Measurements from ENCODE around the gene KIRREL1. TPM values are rescaled to one million over a fixed set of nuclear protein-coding genes. Genes with fewer than 3 reads are reported as not detected.

The KIRREL1 gene
- total and polyA plus RNA-seq, 4 donors = 15.3 to 102 (median 69.1) TPM

DNA sequence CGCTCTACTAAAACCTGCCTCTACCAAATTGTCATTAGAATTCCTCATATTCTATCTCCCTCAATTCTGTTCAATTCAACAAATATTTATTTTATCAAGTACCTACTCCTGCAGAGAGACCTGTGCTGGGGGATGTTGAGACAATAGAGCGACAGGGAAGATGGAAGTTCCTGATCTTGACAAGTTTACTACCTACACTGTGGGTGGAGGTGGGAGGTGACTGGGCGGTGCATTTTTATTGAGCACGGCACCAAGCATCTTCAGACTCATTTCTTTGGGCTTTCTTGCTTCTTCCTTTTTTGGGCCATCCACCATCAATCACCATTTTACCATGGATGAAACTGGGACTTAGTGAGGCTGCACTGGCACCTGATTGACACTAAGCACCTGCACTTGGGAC lies 61.3 kb downstream of the KIRREL1 start:
- Histone ChIP-seq H3K27ac (ENCODE audit: low read depth in 1 of 2, low read length in 2 of 2) (no peak overlapping the region), H3K9me3 (ENCODE audit: control insufficient read depth, low read length) (no peaks in the 10 kb centered on the region), H3K4me3 (ENCODE audit: low read length in 2 of 2) (no peak overlapping the region), H3K4me1 (ENCODE audit: control insufficient read depth in 1 of 2, insufficient read depth in 2 of 2, low read length in 2 of 2) (peaks cover 3 to 6% of the 10 kb centered on the region in 2 donors), H3K36me3 (ENCODE audit: control insufficient read depth in 1 of 2, insufficient read depth in 2 of 2, low read length in 1 of 2) (no peaks in the 10 kb centered on the region), H3K27me3 (ENCODE audit: control insufficient read depth in 1 of 2, insufficient read depth in 2 of 2, low read length in 1 of 2) (no peaks in the 10 kb centered on the region)
- DNase-seq = no peak
- intact Hi-C loops (cut with DNase I) = no loop called here
- 94 to 96% methylated on average over 4 of the region's 4 CpGs for WGBS, 2 donors
- no peak for ATAC-seq (ENCODE audit: low FRiP score)

DNA sequence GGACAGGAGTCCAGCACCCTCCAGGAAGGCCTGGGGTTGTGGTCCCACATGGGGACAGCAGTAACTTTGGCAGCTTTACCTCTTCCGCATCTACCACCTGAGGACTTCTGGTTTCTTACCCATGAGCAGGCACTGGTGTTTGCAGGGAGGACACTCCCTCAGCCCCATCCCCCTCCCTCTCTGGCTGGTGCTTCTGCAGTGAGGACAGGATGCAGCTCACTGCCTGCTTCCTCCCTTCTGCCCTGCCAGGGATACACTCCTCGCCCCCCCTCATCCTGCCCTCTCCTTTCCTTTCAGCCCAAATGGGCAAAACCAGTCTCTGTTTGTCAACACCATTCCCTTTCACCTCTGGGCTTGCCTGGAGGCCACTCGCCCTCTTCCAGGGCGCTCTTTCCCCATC lies 62.4 kb downstream of the KIRREL1 start:
- no peak for DNase-seq
- H3K4me3 ChIP-seq (ENCODE audit: low read length in 2 of 2) = no peak overlapping the region
- no peaks in the 10 kb centered on the region for H3K9me3 ChIP-seq (ENCODE audit: control insufficient read depth, low read length)
- no peak for ATAC-seq (ENCODE audit: low FRiP score)
- no peaks in the 10 kb centered on the region for H3K27me3 ChIP-seq (ENCODE audit: control insufficient read depth in 1 of 2, insufficient read depth in 2 of 2, low read length in 1 of 2)
- no peak overlapping the region for H3K27ac ChIP-seq (ENCODE audit: low read depth in 1 of 2, low read length in 2 of 2)
- intact Hi-C loops (cut with DNase I) = no loop called here
- H3K4me1 ChIP-seq (ENCODE audit: control insufficient read depth in 1 of 2, insufficient read depth in 2 of 2, low read length in 2 of 2) = peaks cover 0 to 2% of the 10 kb centered on the region in 2 donors
- H3K36me3 ChIP-seq (ENCODE audit: control insufficient read depth in 1 of 2, insufficient read depth in 2 of 2, low read length in 1 of 2) = no peaks in the 10 kb centered on the region
- WGBS, 2 donors = 74% methylated on average over 4 of the region's 4 CpGs

DNA sequence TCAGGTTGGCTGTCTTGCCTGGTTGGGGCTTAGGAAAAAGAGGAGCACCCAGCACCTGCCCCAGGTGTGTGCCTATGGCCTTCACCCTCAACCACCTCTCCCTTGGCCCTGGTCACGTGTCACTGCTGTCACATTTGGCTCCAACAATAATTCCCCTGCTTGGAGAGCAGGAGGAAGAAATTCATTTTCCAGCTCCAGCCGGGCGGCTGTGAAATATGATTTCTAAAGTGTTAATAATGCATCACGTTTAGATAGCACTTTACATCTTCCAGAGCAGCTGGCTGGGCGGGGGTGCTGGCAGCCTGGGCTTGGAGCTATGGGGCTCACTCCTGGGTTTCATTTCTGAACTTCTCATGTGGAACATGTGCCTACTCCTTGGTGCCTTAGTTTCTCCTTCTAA lies 63.1 kb downstream of the KIRREL1 start:
- intact Hi-C loops (cut with DNase I) = no loop called here
- Histone ChIP-seq H3K27ac (ENCODE audit: low read depth in 1 of 2, low read length in 2 of 2) (no peak overlapping the region), H3K4me1 (ENCODE audit: control insufficient read depth in 1 of 2, insufficient read depth in 2 of 2, low read length in 2 of 2) (peaks cover 0 to 2% of the 10 kb centered on the region in 2 donors), H3K36me3 (ENCODE audit: control insufficient read depth in 1 of 2, insufficient read depth in 2 of 2, low read length in 1 of 2) (no peaks in the 10 kb centered on the region), H3K4me3 (ENCODE audit: low read length in 2 of 2) (no peak overlapping the region), H3K27me3 (ENCODE audit: control insufficient read depth in 1 of 2, insufficient read depth in 2 of 2, low read length in 1 of 2) (no peaks in the 10 kb centered on the region), H3K9me3 (ENCODE audit: control insufficient read depth, low read length) (no peaks in the 10 kb centered on the region)
- DNase-seq = no peak
- no peak for ATAC-seq (ENCODE audit: low FRiP score)
- 30 to 45% methylated on average over 5 of the region's 5 CpGs for WGBS, 2 donors

DNA sequence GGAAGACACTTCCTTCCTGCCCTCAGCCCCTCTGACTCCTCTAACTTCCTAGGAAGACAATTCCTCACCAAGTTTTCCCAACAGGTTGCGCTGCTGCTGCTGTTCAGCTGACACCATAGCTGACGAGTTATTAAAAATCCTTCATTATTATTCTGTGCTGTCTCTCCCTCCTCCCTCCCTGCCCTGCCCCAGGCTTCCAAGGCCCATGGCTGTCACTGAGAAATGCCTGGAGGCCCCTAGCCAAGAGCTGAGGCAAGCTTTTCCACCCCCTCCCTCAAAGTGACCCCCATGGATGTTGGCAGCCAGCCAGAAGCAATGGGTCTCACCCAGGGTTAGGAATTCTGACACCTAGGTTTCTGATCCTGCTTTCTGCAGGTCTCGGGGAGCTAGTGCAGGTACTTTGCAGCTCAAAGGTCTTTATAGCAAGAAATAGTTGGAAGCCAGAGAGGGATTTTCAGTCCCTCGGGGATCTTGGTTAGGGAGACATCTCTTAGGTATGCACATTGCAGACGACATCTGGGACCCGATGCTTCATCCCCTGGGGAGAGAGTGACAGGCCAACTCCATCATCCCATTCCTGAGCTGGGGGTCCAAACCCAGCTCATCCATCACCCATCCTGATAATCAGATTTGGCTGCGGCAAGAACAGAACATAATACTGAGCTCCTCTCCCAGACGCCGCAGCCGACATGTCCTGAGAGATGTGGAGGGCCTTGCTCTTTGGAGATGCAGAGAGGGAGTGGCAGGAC lies 65.0 kb downstream of the KIRREL1 start:
- H3K27me3 ChIP-seq (ENCODE audit: control insufficient read depth in 1 of 2, insufficient read depth in 2 of 2, low read length in 1 of 2) = no peaks in the 10 kb centered on the region
- peaks cover 0 to 2% of the 10 kb centered on the region in 2 donors for H3K4me1 ChIP-seq (ENCODE audit: control insufficient read depth in 1 of 2, insufficient read depth in 2 of 2, low read length in 2 of 2)
- intact Hi-C loops (cut with DNase I) = no loop called here
- DNase-seq = no peak
- no peak overlapping the region for H3K27ac ChIP-seq (ENCODE audit: low read depth in 1 of 2, low read length in 2 of 2)
- no peak overlapping the region for H3K4me3 ChIP-seq (ENCODE audit: low read length in 2 of 2)
- WGBS, 2 donors = 59 to 61% methylated on average over 10 of the region's 10 CpGs
- ATAC-seq (ENCODE audit: low FRiP score) = no peak
- H3K9me3 ChIP-seq (ENCODE audit: control insufficient read depth, low read length) = no peaks in the 10 kb centered on the region
- no peaks in the 10 kb centered on the region for H3K36me3 ChIP-seq (ENCODE audit: control insufficient read depth in 1 of 2, insufficient read depth in 2 of 2, low read length in 1 of 2)

DNA sequence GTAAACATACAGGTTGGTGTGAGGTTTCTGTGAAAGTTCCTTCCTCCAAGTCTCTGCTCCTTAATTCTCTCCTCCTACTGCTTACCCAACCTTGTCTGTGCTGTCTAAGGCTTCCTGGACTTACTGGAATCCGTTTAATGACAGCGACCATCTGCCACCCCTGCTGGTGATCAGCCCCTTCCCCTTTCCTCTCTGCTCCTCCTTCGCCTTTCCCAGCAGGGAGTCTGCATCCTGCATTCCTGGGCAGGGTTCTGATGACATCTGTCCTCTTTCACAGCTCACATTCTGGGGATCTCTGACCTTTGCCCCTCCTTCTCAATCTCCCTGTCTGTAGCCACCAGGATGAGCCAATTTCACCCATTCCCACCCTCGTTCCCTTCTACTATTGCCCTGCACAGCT lies 66.5 kb downstream of the KIRREL1 start:
- intact Hi-C loops (cut with DNase I) = no loop called here
- peaks cover 0 to 2% of the 10 kb centered on the region in 2 donors for H3K4me1 ChIP-seq (ENCODE audit: control insufficient read depth in 1 of 2, insufficient read depth in 2 of 2, low read length in 2 of 2)
- WGBS, 2 donors = 48 to 54% methylated on average over 4 of the region's 4 CpGs

DNA sequence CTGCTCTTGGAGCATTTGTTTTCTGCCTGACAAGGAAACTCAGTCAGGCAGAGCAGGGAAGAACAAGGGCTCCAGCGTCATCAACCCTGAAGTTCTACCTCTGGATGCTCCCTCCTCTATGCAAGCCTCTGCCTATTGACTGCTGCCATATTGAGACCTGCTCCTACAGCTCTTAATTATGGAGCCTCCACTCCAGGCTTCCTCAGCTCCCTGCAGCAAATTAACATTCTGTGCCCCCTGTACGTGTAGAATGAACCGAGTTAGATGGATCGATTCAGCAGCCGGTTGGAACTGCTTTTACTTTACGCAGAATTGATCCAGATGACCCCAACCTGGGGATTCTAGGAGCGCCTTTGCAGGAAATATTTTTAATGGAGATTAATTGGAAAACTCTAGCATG lies 68.7 kb downstream of the KIRREL1 start:
- Histone ChIP-seq H3K4me3 (ENCODE audit: low read length in 2 of 2) (no peak overlapping the region), H3K27ac (ENCODE audit: low read depth in 1 of 2, low read length in 2 of 2) (no peak overlapping the region), H3K27me3 (ENCODE audit: control insufficient read depth in 1 of 2, insufficient read depth in 2 of 2, low read length in 1 of 2) (no peaks in the 10 kb centered on the region), H3K9me3 (ENCODE audit: control insufficient read depth, low read length) (no peaks in the 10 kb centered on the region), H3K36me3 (ENCODE audit: control insufficient read depth in 1 of 2, insufficient read depth in 2 of 2, low read length in 1 of 2) (no peaks in the 10 kb centered on the region), H3K4me1 (ENCODE audit: control insufficient read depth in 1 of 2, insufficient read depth in 2 of 2, low read length in 2 of 2) (peaks cover 0 to 2% of the 10 kb centered on the region in 2 donors)
- 78 to 84% methylated on average over 7 of the region's 7 CpGs for WGBS, 2 donors
- intact Hi-C loops (cut with DNase I) = no loop called here
- DNase-seq (no peak), ATAC-seq (ENCODE audit: low FRiP score) (no peak)

More for the DNA sequence above, 66.5 kb downstream of the KIRREL1 start:
- Histone ChIP-seq H3K36me3 (ENCODE audit: control insufficient read depth in 1 of 2, insufficient read depth in 2 of 2, low read length in 1 of 2) (no peaks in the 10 kb centered on the region), H3K9me3 (ENCODE audit: control insufficient read depth, low read length) (no peaks in the 10 kb centered on the region), H3K27ac (ENCODE audit: low read depth in 1 of 2, low read length in 2 of 2) (no peak overlapping the region), H3K4me3 (ENCODE audit: low read length in 2 of 2) (no peak overlapping the region), H3K27me3 (ENCODE audit: control insufficient read depth in 1 of 2, insufficient read depth in 2 of 2, low read length in 1 of 2) (no peaks in the 10 kb centered on the region)
- no peak for ATAC-seq (ENCODE audit: low FRiP score)
- no peak for DNase-seq

DNA sequence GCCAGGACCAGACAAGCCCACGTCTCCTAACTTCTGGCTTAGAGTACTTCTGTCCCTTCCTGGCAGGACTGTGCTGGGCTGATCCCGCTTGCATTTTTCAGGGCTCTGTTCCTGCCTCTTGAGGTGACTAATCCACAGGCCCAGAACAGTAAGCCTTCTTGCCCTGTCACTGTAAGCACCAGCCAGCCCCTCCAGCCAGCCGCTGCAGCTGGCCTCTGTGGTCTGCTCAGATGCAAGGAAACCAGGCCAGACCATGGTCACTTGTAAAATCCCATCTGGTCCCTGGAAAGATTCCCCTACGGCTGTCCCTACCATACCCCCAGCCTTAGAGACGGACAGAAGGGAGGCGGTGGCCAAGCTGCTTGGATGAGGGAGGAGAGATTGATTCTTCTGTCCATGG lies 74.2 kb downstream of the KIRREL1 start:
- peak; percentile 61 for ATAC-seq (ENCODE audit: low FRiP score)
- intact Hi-C loops (cut with DNase I) = no loop called here
- peak in 1 of 2 donors; percentile 59 for DNase-seq
- no peaks in the 10 kb centered on the region for H3K4me1 ChIP-seq (ENCODE audit: control insufficient read depth in 1 of 2, insufficient read depth in 2 of 2, low read length in 2 of 2)
- 21 to 22% methylated on average over 6 of the region's 6 CpGs for WGBS, 2 donors
- no peaks in the 10 kb centered on the region for H3K27me3 ChIP-seq (ENCODE audit: control insufficient read depth in 1 of 2, insufficient read depth in 2 of 2, low read length in 1 of 2)
- peak overlapping the region in 1 of 2 donors; percentile 47 for H3K27ac ChIP-seq (ENCODE audit: low read depth in 1 of 2, low read length in 2 of 2)
- no peaks in the 10 kb centered on the region for H3K9me3 ChIP-seq (ENCODE audit: control insufficient read depth, low read length)
- H3K4me3 ChIP-seq (ENCODE audit: low read length in 2 of 2) = no peak overlapping the region
- no peaks in the 10 kb centered on the region for H3K36me3 ChIP-seq (ENCODE audit: control insufficient read depth in 1 of 2, insufficient read depth in 2 of 2, low read length in 1 of 2)

DNA sequence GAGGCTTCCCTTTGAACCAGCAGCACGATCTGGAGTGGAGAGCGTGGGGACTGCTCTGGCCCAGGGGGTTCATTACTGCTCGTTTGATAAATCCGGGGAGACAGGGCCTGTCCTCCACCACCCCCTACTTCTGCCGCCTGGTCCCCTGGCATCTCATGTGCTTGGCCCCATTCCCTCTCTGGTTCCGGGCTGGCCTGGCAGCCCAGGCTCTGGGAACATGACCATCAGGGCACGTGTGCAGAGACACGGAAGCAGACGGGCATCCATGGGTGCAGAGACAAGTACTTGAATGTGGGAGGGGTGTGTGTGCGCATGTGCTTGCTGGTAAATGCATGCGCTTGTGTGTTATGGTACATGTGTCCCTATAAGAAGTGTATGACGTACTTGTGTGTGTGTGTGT lies 75.5 kb downstream of the KIRREL1 start:
- Histone ChIP-seq H3K27me3 (ENCODE audit: control insufficient read depth in 1 of 2, insufficient read depth in 2 of 2, low read length in 1 of 2) (no peaks in the 10 kb centered on the region), H3K27ac (ENCODE audit: low read depth in 1 of 2, low read length in 2 of 2) (no peak overlapping the region), H3K4me1 (ENCODE audit: control insufficient read depth in 1 of 2, insufficient read depth in 2 of 2, low read length in 2 of 2) (no peaks in the 10 kb centered on the region), H3K9me3 (ENCODE audit: control insufficient read depth, low read length) (no peaks in the 10 kb centered on the region), H3K4me3 (ENCODE audit: low read length in 2 of 2) (no peak overlapping the region), H3K36me3 (ENCODE audit: control insufficient read depth in 1 of 2, insufficient read depth in 2 of 2, low read length in 1 of 2) (no peaks in the 10 kb centered on the region)
- no peak for ATAC-seq (ENCODE audit: low FRiP score)
- DNase-seq = peak; percentile 59 to 81
- 8 to 15% methylated on average over 11 to 12 of the region's 12 CpGs for WGBS, 2 donors
- intact Hi-C loops (cut with DNase I) = no loop called here

DNA sequence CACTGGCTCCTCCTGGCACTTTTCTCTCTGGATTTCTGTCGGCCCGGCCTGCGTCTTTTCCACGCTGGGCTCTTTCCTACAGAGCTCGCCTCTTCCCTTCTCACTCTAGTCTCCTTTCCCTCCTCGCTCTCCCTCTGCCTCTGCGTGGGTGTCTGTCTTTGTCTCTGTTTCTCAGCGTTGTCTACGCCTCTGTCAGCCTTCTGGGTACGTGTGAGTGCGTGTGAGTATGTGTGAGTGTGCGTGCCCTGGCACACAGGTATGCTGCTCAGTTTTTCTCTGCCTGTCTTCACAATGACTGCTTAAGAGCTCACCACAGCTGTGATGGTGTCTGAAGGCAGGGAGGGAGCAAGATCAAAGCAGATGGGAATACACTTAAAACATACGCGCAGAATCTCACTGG lies 77.7 kb downstream of the KIRREL1 start:
- no peaks in the 10 kb centered on the region for H3K4me1 ChIP-seq (ENCODE audit: control insufficient read depth in 1 of 2, insufficient read depth in 2 of 2, low read length in 2 of 2)
- H3K27me3 ChIP-seq (ENCODE audit: control insufficient read depth in 1 of 2, insufficient read depth in 2 of 2, low read length in 1 of 2) = no peaks in the 10 kb centered on the region
- WGBS, 2 donors = 30 to 41% methylated on average over 14 of the region's 14 CpGs
- ATAC-seq (ENCODE audit: low FRiP score) (no peak), DNase-seq (no peak)
- intact Hi-C loops (cut with DNase I) = no loop called here
- H3K4me3 ChIP-seq (ENCODE audit: low read length in 2 of 2) = no peak overlapping the region
- no peaks in the 10 kb centered on the region for H3K9me3 ChIP-seq (ENCODE audit: control insufficient read depth, low read length)
- no peaks in the 10 kb centered on the region for H3K36me3 ChIP-seq (ENCODE audit: control insufficient read depth in 1 of 2, insufficient read depth in 2 of 2, low read length in 1 of 2)
- H3K27ac ChIP-seq (ENCODE audit: low read depth in 1 of 2, low read length in 2 of 2) = no peak overlapping the region

Measured in aorta (tissue), 5 donors.